ENCODE results near the gene SERPINB13. TPM values are rescaled to one million over a fixed set of nuclear protein-coding genes. Genes with fewer than 3 reads are reported as not detected.
A peak's percentile ranks its signal among the peaks of the same experiment; 100 is the strongest.

Gene SERPINB13
- total RNA-seq, 1 donor = not detected

DNA sequence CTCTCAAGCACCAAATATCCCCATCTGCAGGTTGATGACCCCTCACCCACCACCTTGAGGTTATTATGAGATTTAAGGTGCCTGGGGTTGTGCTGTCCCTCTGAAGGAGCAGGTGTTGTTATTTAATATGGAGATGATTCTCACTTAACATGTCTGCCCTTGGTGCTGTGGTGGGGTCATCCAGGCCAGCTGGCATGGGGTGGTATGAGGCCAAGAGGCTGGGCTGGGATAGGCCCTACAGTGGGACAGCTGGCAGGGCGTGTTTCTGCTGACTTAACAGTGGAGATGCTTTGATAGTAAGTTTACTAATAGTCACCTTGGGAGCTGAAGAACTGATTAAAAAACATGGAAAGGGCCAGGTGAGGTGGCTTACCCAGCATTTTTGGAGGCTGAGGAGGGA is 22.6 kb upstream of the SERPINB13 start:
- no peak for DNase-seq (ENCODE audit: low read depth)

DNA sequence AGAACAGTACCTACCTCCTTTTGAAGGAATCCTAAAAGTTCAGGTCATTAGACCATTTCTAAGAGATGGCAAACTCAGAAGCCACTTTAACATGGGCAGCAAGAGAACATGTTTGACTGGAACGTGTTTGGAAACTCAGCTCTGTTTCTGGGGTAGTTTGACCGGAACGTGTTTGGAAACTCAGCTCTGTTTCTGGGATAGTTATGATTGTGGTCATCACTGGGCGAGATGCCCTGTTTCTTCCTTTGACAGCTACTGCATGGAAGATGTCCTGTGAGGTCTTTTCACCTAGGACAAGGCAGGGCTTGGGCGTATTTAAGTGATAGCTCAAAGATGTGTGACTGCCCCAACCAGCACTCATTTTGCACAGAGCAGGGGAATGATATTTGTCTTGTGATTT is 19.9 kb upstream of the SERPINB13 start:
- no peak for DNase-seq (ENCODE audit: low read depth)
- TF ChIP-seq, protein P1, sequence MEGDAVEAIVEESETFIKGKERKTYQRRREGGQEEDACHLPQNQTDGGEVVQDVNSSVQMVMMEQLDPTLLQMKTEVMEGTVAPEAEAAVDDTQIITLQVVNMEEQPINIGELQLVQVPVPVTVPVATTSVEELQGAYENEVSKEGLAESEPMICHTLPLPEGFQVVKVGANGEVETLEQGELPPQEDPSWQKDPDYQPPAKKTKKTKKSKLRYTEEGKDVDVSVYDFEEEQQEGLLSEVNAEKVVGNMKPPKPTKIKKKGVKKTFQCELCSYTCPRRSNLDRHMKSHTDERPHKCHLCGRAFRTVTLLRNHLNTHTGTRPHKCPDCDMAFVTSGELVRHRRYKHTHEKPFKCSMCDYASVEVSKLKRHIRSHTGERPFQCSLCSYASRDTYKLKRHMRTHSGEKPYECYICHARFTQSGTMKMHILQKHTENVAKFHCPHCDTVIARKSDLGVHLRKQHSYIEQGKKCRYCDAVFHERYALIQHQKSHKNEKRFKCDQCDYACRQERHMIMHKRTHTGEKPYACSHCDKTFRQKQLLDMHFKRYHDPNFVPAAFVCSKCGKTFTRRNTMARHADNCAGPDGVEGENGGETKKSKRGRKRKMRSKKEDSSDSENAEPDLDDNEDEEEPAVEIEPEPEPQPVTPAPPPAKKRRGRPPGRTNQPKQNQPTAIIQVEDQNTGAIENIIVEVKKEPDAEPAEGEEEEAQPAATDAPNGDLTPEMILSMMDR (IDR thresholded peaks at IDR 0.05; ENCODE audit: insufficient read depth, low read length) = no peak
- no peak overlapping the region for H3K4me3 ChIP-seq (ENCODE audit: low read depth, low read length)

More for the DNA sequence above, 22.6 kb upstream of the SERPINB13 start:
- H3K4me3 ChIP-seq (ENCODE audit: low read depth, low read length) = no peak overlapping the region
- TF ChIP-seq, protein P1 (IDR thresholded peaks at IDR 0.05; ENCODE audit: insufficient read depth, low read length) = no peak

DNA sequence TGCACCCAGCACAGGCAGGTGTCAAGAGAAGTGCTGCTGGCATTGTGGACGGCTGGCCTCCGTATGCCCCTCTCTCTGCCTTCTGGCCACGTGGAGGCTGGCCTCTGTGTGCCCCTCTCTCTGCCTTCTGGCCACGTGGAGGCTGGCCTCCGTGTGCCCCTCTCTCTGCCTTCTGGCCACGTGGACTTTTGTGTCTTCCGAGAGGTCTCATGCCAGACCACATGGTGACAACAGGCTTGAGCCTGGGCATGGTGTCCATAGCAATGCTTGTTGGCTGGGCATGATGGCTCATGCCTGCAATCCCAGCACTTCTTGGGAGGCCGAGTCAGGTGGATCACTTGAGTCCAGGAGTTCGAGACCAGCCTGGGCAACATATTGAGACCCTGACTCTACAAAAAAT is 19.3 kb upstream of the SERPINB13 start:
- TF ChIP-seq, protein P1 (IDR thresholded peaks at IDR 0.05; ENCODE audit: insufficient read depth, low read length) = no peak
- no peak for DNase-seq (ENCODE audit: low read depth)

DNA sequence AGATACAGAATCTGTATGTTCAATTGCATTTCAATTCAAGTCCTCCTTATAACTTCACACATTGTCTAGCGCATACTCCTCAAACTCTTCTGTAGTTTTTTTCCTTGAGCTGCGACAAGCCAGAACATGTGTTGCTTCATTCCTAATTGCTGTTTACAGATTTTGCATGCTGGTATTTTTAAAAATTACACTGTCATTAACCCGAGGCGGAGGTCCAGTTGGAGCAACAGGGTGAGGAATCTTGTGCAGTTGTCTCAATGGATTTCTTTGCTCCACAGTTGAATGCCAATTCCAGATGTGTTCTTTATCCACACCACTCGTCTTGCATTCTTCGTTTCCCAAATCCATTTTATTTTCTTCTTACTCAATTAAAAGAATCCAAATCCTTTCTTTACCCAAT is 16.4 kb upstream of the SERPINB13 start:
- DNase-seq (ENCODE audit: low read depth) = no peak
- TF ChIP-seq, protein P1 (IDR thresholded peaks at IDR 0.05; ENCODE audit: insufficient read depth, low read length) = no peak
- H3K4me3 ChIP-seq (ENCODE audit: low read depth, low read length) = no peak overlapping the region

More for the DNA sequence above, 19.3 kb upstream of the SERPINB13 start:
- no peak overlapping the region for H3K4me3 ChIP-seq (ENCODE audit: low read depth, low read length)

DNA sequence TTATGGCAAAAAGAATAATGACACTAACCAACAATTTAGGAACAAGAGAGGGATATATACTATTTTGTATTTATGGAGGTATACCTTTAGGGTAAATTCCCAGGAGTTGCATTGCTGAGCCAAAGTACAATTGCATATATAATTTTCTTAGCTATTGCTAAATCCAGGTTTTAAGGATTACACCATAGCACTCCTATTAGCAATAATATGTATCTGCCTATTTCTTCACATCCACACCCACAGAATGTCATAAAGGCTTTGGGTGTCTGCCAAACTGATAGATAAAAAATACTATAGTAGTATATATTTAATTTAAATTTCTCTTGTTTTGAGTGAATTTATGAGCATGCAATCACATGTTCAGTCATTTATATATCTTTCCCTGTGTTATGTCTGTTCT is 11.5 kb upstream of the SERPINB13 start:
- H3K4me3 ChIP-seq (ENCODE audit: low read depth, low read length) = no peak overlapping the region
- DNase-seq (ENCODE audit: low read depth) = no peak
- TF ChIP-seq, protein P1 (IDR thresholded peaks at IDR 0.05; ENCODE audit: insufficient read depth, low read length) = no peak

DNA sequence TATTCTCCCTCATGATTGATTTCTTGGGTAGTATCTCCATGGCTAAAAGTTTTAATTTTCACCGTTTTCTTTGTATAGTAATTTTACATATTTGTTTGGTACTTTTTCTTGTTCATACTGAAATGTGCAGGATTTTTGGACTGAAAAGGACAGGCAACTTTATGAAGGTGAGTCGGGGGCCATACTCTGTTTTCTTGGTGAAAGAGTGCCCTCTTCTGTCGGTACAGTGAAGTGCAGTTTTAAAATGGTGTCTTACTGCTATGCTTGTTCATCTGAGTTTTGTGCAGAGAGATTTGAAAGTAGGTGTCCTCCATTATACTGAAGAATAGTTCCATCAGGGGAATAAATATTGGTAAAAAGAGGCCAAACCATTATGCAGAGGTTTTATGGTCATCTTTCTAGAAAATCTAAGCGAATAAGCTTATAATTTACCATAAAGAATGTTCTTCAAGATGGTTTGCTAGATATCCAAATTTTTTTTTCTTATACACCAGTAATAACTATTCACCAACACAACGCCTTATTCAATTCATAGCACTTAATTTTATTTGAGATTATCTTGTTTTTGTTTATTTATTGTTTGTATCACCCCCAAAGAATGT is 8.7 kb upstream of the SERPINB13 start:
- H3K4me3 ChIP-seq (ENCODE audit: low read depth, low read length) = no peak overlapping the region
- peak; percentile 66 for DNase-seq (ENCODE audit: low read depth)
- TF ChIP-seq, protein P1 (IDR thresholded peaks at IDR 0.05; ENCODE audit: insufficient read depth, low read length) = peak; percentile 73

DNA sequence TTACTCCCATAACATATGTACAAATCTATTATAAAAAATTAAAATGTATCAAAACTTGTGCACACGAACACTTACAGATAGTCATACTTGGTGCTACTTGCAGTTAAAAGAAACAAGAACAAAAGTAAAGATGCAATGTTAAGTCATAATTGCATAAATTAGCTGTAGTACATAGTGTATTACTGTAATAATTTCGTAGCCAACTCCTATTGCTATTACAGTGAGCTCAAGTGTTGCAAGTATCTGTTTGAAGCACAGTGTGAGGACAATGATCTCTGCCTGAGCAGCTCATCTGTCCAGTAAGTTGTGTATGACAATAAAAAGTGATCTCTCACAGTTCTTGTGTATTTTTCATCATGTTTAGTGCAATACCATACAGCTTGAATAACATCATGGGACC is 7.5 kb upstream of the SERPINB13 start:
- DNase-seq (ENCODE audit: low read depth) = no peak
- TF ChIP-seq, protein P1 (IDR thresholded peaks at IDR 0.05; ENCODE audit: insufficient read depth, low read length) = no peak

More for the DNA sequence above, 7.5 kb upstream of the SERPINB13 start:
- H3K4me3 ChIP-seq (ENCODE audit: low read depth, low read length) = no peak overlapping the region
